NT2/D1 (cell line): ENCODE results near the gene NAALADL2.

ENCODE experiments used
- YY1 ChIP-seq: IDR thresholded peaks from 2 replicates; pipeline ENCODE4 v1.6.1; 2011; ENCODE audit not compliant: insufficient read length, insufficient read depth
- ZNF274 ChIP-seq: IDR thresholded peaks from 2 replicates; pipeline ENCODE4 v1.6.1; 2011; ENCODE audit warnings: mild to moderate bottlenecking, low read depth, low read length

- TF ChIP-seq ZNF274: no peak
- no peak for TF ChIP-seq YY1
Measured at GRCh38 chr3:174882789-174883188, 23.7 kb downstream of the NAALADL2 start.
